BJ (cell line): ENCODE results near the gene FAF1. TPM values are rescaled to one million over a fixed set of nuclear protein-coding genes. Genes with fewer than 3 reads are reported as not detected.

Source experiments
- CTCF ChIA-PET: fragments of 350-600 bp; formaldehyde crosslinking; extraction: SDS; loops from one replicate; lab custom pipeline; 2021; ENCODE audit warnings: antibody characterized with exemption, inconsistent platforms; lab: Yijun Ruan, JAX
- POLR2A ChIA-PET: fragments of 300-600 bp; sonication (Branson Sonifier 250); formaldehyde crosslinking; extraction: SDS; loops from one replicate; lab custom pipeline; 2021; ENCODE audit warnings: antibody characterized with exemption; lab: Charles Lee
- DNase-seq: peaks from one replicate; pipeline ENCODE4 v3.0.0-alpha.2; 2011; ENCODE audit warnings: low read depth
- H3K27me3 ChIP-seq: 2 replicates; pipeline ENCODE4 v1.6.0; 2011; ENCODE audit warnings: low read length; ENCODE audit not compliant: control insufficient read depth, insufficient read depth
- H3K36me3 ChIP-seq: 2 replicates; pipeline ENCODE4 v1.5.1; 2011; ENCODE audit warnings: low read length; ENCODE audit not compliant: control insufficient read depth, insufficient read depth
- H3K4me3 ChIP-seq: 2 replicates; pipeline ENCODE4 v1.5.1; 2011; ENCODE audit warnings: low read depth, mild to moderate bottlenecking, control low read depth, low read length
- polyA plus RNA-seq: library from polyadenylated mRNA; depleted of rRNA; stranded (reverse); fragments of >200 nt; gene quantifications from 2 replicates; pipeline ENCODE4 v1.2.3, GENCODE V29; 2011
- TF ChIP-seq, protein P1 (sequence below): IDR thresholded peaks from 2 replicates; pipeline ENCODE4 v1.5.1; 2011; ENCODE audit warnings: low read depth, mild to moderate bottlenecking, control low read depth, inconsistent platforms, low read length, moderate library complexity; ENCODE audit not compliant: insufficient read depth

Gene FAF1
- polyA plus RNA-seq, 1 experiment, result 15.5 TPM

DNA sequence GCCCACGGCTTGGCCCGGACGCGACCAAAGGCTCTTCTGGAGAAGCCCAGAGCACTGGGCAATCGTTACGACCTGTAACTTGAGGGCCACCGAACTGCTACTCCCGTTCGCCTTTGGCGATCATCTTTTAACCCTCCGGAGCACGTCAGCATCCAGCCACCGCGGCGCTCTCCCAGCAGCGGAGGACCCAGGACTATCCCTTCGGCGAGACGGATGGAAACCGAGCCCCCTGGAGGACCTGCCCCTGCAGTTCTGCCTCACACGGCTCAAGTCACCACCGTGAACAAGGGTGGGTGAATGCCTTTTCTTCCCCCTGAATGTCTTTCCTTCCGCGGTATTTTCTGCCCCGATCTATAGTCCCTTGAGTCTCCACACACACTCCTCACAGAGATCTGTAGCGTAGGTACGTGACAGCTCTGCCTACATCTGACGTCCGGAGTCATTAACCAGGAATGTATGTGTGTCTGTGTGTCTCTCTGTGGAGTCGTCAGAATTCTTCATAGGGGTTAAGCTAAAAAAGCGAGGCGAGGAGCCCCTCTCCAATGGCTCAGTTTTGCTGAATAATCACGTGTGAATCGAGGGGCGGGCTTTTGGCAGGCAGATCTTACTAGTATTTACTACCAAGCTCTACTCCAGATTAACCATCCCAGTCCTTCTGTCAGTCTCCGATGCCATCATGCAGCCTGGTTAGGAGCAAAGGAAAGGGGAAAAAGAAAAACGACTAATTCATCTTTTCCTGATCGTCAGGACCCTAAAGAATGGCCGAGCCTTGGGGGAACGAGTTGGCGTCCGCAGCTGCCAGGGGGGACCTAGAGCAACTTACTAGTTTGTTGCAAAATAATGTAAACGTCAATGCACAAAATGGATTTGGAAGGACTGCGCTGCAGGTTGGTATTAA lies 9.8 kb upstream of the FAF1 start, which contains the start of gene CDKN2C:
CDKN2C (plus strand) TSS at position 635 of the 898 bp plus-strand sequence; CDS start at position 759, 124 bp downstream.
- POLR2A ChIA-PET, result no interaction called here
- peak; percentile 77 for DNase-seq
- CTCF ChIA-PET, result interaction anchor here (0.6 to 1.9 kb wide), 6 partner anchors 9 to 222 kb away, joined by 4 to 11 read pairs (median 6); partner anchors contain the start of gene FAF1
- peak within 1 kb of the TSS; percentile 53 for H3K4me3 ChIP-seq
- no peaks in the 10 kb centered on the region for H3K27me3 ChIP-seq
- TF ChIP-seq, protein P1, sequence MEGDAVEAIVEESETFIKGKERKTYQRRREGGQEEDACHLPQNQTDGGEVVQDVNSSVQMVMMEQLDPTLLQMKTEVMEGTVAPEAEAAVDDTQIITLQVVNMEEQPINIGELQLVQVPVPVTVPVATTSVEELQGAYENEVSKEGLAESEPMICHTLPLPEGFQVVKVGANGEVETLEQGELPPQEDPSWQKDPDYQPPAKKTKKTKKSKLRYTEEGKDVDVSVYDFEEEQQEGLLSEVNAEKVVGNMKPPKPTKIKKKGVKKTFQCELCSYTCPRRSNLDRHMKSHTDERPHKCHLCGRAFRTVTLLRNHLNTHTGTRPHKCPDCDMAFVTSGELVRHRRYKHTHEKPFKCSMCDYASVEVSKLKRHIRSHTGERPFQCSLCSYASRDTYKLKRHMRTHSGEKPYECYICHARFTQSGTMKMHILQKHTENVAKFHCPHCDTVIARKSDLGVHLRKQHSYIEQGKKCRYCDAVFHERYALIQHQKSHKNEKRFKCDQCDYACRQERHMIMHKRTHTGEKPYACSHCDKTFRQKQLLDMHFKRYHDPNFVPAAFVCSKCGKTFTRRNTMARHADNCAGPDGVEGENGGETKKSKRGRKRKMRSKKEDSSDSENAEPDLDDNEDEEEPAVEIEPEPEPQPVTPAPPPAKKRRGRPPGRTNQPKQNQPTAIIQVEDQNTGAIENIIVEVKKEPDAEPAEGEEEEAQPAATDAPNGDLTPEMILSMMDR, result peak; percentile 23
- peaks cover 3% of the 10 kb centered on the region; the same call in 1 of the 2 replicates for H3K36me3 ChIP-seq

- CTCF ChIA-PET, result interaction anchor here (0.6 to 1.9 kb wide), 10 partner anchors 9 to 223 kb away, joined by 3 to 11 read pairs (median 4); partner anchors contain the start of gene FAF1
- H3K27me3 ChIP-seq, result no peaks in the 10 kb centered on the region
- H3K4me3 ChIP-seq, result peak overlapping the region; percentile 53
- TF ChIP-seq, protein P1, result no peak
- POLR2A ChIA-PET, result interaction anchor here (0.7 kb wide), 1 partner anchor 8 kb away, joined by 3 read pairs; no protein-coding TSS in a partner anchor
- peaks cover 2% of the 10 kb centered on the region; the same call in 1 of the 2 replicates for H3K36me3 ChIP-seq
- no peak for DNase-seq
Observed at GRCh38 chr1:50968821-50969610, 8.9 kb upstream of the FAF1 start.

DNA sequence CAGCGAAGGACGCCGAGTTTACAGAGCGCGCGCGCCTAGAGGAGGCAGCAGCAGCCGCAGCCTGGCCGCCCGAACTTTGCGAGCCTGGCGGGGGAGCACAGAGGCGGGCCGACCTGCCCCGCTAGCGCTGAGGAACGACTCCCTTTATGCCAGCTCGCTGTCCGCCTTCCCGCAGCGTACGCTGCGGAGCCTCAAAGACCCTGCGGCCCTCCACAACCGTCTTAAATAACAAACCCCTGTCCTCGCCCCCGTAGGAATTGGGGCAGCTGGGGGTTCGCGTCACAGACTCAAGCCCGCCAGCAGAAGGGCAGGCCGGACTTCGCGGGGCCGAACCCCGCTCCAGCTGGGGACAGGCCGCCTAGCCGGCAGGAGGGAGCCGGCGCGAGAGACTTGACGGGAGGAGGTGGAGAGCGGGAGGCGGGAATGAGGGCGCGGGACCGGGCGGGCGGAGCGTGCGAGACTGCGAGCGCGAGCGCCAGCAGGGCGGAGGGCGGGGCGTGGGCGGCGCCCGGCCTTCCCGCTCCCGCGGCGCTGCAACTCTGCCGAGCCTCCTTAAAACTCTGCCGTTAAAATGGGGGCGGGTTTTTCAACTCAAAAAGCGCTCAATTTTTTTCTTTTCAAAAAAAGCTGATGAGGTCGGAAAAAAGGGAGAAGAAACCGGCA lies 8.2 kb upstream of the FAF1 start:
- POLR2A ChIA-PET, result interaction anchor here (0.7 kb wide), 1 partner anchor 9 kb away, joined by 3 read pairs; no protein-coding TSS in a partner anchor
- CTCF ChIA-PET, result interaction anchor here (0.7 to 1.8 kb wide), 6 partner anchors 8 to 220 kb away, joined by 3 to 5 read pairs (median 4); partner anchors contain the start of gene FAF1
- Histone ChIP-seq H3K4me3 (peak overlapping the region; percentile 53), H3K36me3 (no peaks in the 10 kb centered on the region), H3K27me3 (no peaks in the 10 kb centered on the region)
- TF ChIP-seq, protein P1, result peak; percentile 44
- DNase-seq, result peak; percentile 72

DNA sequence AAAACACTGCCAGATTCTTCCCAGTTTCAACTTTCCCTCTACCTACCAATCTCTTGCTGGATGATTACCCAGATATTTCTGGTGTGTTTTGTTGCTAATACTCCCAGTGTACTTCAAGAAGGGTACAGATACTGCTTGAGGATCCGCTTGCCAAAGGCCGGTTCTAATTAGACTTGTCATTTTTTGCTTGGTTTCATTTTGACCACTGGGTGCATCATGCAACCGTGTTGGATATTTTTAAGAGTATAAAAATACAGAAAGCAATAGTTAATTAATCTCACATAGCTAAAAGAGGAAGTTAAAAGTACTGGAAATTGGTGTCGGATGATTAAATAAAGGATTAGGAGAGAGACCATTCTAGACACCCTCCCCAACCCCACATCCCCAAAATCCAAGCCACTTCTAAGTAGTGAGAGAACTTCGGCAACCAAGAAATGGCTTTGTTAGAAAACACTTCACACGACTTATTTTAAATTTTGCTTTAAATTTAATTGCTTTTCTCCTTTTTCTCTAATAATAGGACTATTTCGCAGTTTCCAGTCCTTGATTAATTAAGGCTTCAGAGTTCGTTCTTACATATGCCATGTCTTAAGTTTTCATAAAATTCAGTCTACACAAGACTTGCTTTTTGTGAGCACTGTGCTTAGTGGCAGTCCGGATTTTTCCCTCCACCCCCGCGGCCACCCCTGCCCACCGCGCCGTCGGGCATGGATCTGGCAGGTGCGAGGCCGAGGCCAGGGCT lies 7.5 kb upstream of the FAF1 start:
- TF ChIP-seq, protein P1, result no peak
- ChIA-PET CTCF (interaction anchor here (0.8 to 1.8 kb wide), 3 partner anchors 7 to 194 kb away, joined by 4 to 5 read pairs (median 4); partner anchors contain the start of gene FAF1), POLR2A (no interaction called here)
- no peak for DNase-seq
- Histone ChIP-seq H3K36me3 (no peaks in the 10 kb centered on the region), H3K4me3 (peak overlapping the region; percentile 53), H3K27me3 (no peaks in the 10 kb centered on the region)
